GM23338 (cell line): ENCODE data around the gene KIF19. TPM values are rescaled to one million over a fixed set of nuclear protein-coding genes. Genes with fewer than 3 reads are reported as not detected.
A peak's percentile ranks its signal among the peaks of the same experiment; 100 is the strongest.

Experiments
- ATAC-seq: fragments of 200-7000 bp; cut with Tn5 transposase; 3 replicates; pipeline ENCODE4 v1.9.1; 2020
- DNase-seq: peaks from one replicate; pipeline ENCODE4 v3.0.0-alpha.2; 2015; ENCODE audit warnings: low spot score
- H2AFZ ChIP-seq: fragments of 200-600 bp; sonication (generic); 2 replicates; pipeline ENCODE4 v1.8.0; 2016; ENCODE audit warnings: antibody characterized with exemption, mild to moderate bottlenecking, moderate library complexity
- H3F3A ChIP-seq: fragments of 200-600 bp; sonication (generic); replicated peaks from 2 replicates; pipeline ENCODE4 v1.8.0; 2017; ENCODE audit warnings: antibody characterized with exemption, mixed run types, low read depth
- H3K27ac ChIP-seq: fragments of 200-600 bp; sonication (generic); 2 replicates; pipeline ENCODE4 v1.6.1; 2016; ENCODE audit warnings: low read depth
- H3K27me3 ChIP-seq: fragments of 200-600 bp; sonication (generic); 2 replicates; pipeline ENCODE4 v1.8.0; 2016; ENCODE audit warnings: mild to moderate bottlenecking, mixed run types, moderate library complexity; ENCODE audit not compliant: insufficient read depth
- H3K36me3 ChIP-seq: fragments of 200-600 bp; sonication (generic); 2 replicates; pipeline ENCODE4 v1.8.0; 2016; ENCODE audit warnings: mild to moderate bottlenecking; ENCODE audit not compliant: insufficient read depth
- H3K4me1 ChIP-seq: fragments of 200-600 bp; sonication (generic); 2 replicates; pipeline ENCODE4 v1.8.0; 2016; ENCODE audit warnings: mild to moderate bottlenecking, moderate library complexity; ENCODE audit not compliant: insufficient read depth
- H3K4me2 ChIP-seq: fragments of 200-600 bp; sonication (generic); 2 replicates; pipeline ENCODE4 v1.7.1; 2017; ENCODE audit warnings: mixed run types
- H3K4me3 ChIP-seq: fragments of 200-600 bp; sonication (generic); 2 replicates; pipeline ENCODE4 v1.6.1; 2016; ENCODE audit warnings: mixed run types
- H3K79me2 ChIP-seq: fragments of 200-600 bp; sonication (generic); replicated peaks from 2 replicates; pipeline ENCODE4 v1.8.0; 2017; ENCODE audit warnings: mild to moderate bottlenecking; ENCODE audit not compliant: insufficient read depth
- H3K9me2 ChIP-seq: fragments of 200-600 bp; sonication (generic); 2 replicates; pipeline ENCODE4 v1.8.0; 2017; ENCODE audit not compliant: insufficient read depth
- H4K20me1 ChIP-seq: fragments of 200-600 bp; sonication (generic); replicated peaks from 2 replicates; pipeline ENCODE4 v1.8.0; 2017; ENCODE audit warnings: mild to moderate bottlenecking; ENCODE audit not compliant: insufficient read depth
- H3K27ac Mint-ChIP-seq: 2 replicates; pipeline ENCODE4 v1.8.0; 2020; ENCODE audit warnings: inconsistent platforms, mild to moderate bottlenecking, moderate library complexity, mixed read lengths
- H3K27me3 Mint-ChIP-seq: 3 replicates; pipeline ENCODE4 v1.8.0; 2022; ENCODE audit warnings: low read depth, mild to moderate bottlenecking, moderate library complexity, mixed read lengths, inconsistent platforms; ENCODE audit not compliant: insufficient read depth, poor library complexity
- H3K36me3 Mint-ChIP-seq: 3 replicates; pipeline ENCODE4 v1.8.0; 2021; ENCODE audit warnings: low read depth, mild to moderate bottlenecking, inconsistent platforms, moderate library complexity, mixed read lengths
- H3K4me1 Mint-ChIP-seq: 3 replicates; pipeline ENCODE4 v1.8.0; 2020; ENCODE audit warnings: mild to moderate bottlenecking, inconsistent platforms, mixed read lengths
- H3K4me3 Mint-ChIP-seq: 3 replicates; pipeline ENCODE4 v1.8.0; 2021; ENCODE audit warnings: moderate library complexity, mild to moderate bottlenecking, inconsistent platforms, mixed read lengths
- H3K9me3 Mint-ChIP-seq: 3 replicates; pipeline ENCODE4 v1.8.0; 2020; ENCODE audit warnings: moderate library complexity, mild to moderate bottlenecking, inconsistent platforms, mixed read lengths
- EZH2 ChIP-seq: fragments of 200-600 bp; sonication (generic); IDR thresholded peaks from one replicate; pipeline ENCODE4 v1.8.0; 2017; ENCODE audit warnings: antibody characterized with exemption, mild to moderate bottlenecking, low read depth; ENCODE audit not compliant: unreplicated experiment
- EZH2phosphoT487 ChIP-seq: fragments of 200-600 bp; sonication (generic); IDR thresholded peaks from one replicate; pipeline ENCODE4 v1.8.1; 2018; ENCODE audit warnings: antibody characterized with exemption; ENCODE audit not compliant: unreplicated experiment
- REST ChIP-seq: IDR thresholded peaks from one replicate; pipeline ENCODE4 v1.6.1; 2018; ENCODE audit warnings: antibody characterized with exemption; ENCODE audit not compliant: unreplicated experiment
- ZNF331 ChIP-seq: fragments of 250-450 bp; sonication (Bioruptor Pico); IDR thresholded peaks from 2 replicates; pipeline ENCODE4 v1.5.0; 2020; ENCODE audit warnings: low read depth, mild to moderate bottlenecking, moderate library complexity
- ZNF462 ChIP-seq: fragments of 250-450 bp; sonication (Bioruptor Pico); IDR thresholded peaks from 2 replicates; pipeline ENCODE4 v1.5.0; 2020; ENCODE audit warnings: mild to moderate bottlenecking, moderate library complexity
- polyA plus RNA-seq: library from polyadenylated mRNA; unstranded; fragments of >200 nt; fragmentation: Nextera tagmentation; extraction: Ambion mirVana; gene quantifications from 2 replicates; pipeline ENCODE4 v1.2.1, GENCODE V29; 2016
- total RNA-seq: library from RNA; depleted of rRNA; stranded (reverse); fragments of >200 nt; shearing (Covaris generic); gene quantifications from 2 replicates; pipeline ENCODE4 v1.2.3, GENCODE V29; 2014

Gene KIF19
- total and polyA plus RNA-seq, 2 experiments from 2014 or later = 0.35 to 0.36 TPM

DNA sequence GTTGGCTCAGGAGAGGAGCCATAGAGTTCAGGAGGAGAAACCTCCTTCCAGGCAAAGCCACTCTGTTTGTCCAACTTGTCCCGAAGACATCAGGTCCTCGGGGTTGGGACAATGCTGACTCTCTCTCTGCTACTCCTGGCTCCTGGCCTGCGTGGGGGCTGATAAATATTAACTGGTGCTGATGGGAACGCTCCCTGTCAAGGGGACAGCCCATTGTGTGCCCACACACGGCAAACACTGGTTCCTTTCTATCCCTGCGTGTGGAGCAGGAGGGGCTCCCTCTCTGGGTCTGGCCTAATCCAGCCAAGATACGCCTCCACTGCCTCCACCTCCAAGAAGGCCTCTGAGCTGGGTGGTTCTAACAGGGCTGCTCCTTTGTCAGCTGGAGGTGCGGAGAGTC is 4.4 kb downstream of the KIF19 start (continued):
- TF ChIP-seq ZNF462 (CRISPR knock-in tag) = no peak
- no peak for TF ChIP-seq EZH2phosphoT487
- no peak for TF ChIP-seq EZH2

DNA sequence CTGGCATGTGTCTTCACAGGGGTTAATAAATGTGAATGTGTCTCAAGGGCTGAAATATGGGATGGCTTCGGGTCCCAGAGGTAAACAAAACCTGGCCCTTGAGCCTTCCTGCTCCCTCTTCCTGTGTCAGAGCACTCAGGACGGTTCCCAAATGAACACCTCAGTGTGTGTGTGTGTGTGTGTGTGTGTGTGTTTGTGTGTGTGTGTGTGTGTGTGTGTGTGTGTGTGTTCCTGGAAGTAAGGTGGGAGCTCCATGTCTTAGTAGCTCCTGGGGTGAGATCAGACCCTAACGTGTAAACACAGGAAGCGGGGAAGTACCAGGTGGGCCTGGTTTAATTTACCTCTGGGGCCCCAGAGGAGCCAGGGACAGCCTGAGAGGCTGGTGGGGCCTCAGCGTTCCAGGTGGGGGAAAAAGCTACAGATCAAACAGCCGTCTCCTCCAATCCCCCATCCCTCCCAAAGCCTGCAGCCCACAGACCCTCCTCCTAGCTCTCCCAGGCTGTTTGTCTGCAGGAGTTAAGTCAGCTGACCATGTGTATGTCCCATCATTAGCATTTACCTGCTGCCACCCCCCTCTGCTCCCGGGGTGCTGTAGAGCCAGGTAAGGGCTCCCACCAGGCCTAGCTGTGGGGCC is 6.1 kb downstream of the KIF19 start:
- H3K79me2 ChIP-seq = no peaks in the 10 kb centered on the region
- no peak for TF ChIP-seq REST
- TF ChIP-seq EZH2 = no peak
- TF ChIP-seq ZNF331 (CRISPR knock-in tag) = no peak
- ATAC-seq (peak; percentile 21), DNase-seq (no peak)
- no peaks in the 10 kb centered on the region; the same call in 2 of the 3 replicates for H3K9me3 Mint-ChIP-seq
- H3K27ac Mint-ChIP-seq = peak overlapping the region; percentile 8; the same call in 1 of the 2 replicates
- peaks cover 26% of the 10 kb centered on the region for H3K4me1 Mint-ChIP-seq
- H3K4me1 ChIP-seq = no peaks in the 10 kb centered on the region; the same call in 1 of the 2 replicates
- H3K4me3 Mint-ChIP-seq = no peak overlapping the region
- H3K4me2 ChIP-seq = no peak overlapping the region
- H3F3A ChIP-seq = no peaks in the 10 kb centered on the region
- peaks cover 3% of the 10 kb centered on the region for H3K27me3 ChIP-seq
- H3K9me2 ChIP-seq = no peaks in the 10 kb centered on the region
- H3K4me3 ChIP-seq = no peak overlapping the region
- H3K36me3 ChIP-seq = no peaks in the 10 kb centered on the region
- H4K20me1 ChIP-seq = no peaks in the 10 kb centered on the region
- no peaks in the 10 kb centered on the region; the same call in 2 of the 3 replicates for H3K36me3 Mint-ChIP-seq
- no peak overlapping the region for H3K27ac ChIP-seq
- H3K27me3 Mint-ChIP-seq = peaks cover 14% of the 10 kb centered on the region
- 0 out of 2 replicates have a peak overlapping the region, but pooled peaks have one; percentile 43 for H2AFZ ChIP-seq
